Epithelial cell of esophagus (primary cell): Measurements from ENCODE around the gene SQSTM1.

Experiments
- DNase-seq: peaks from one replicate; pipeline ENCODE4 v3.0.0; 2010; ENCODE audit warnings: low read depth
- H3K4me3 ChIP-seq: 2 replicates; pipeline ENCODE4 v1.5.1; 2011; ENCODE audit warnings: mild to moderate bottlenecking, low read length, control low read depth
- TF ChIP-seq, protein P1 (sequence below): IDR thresholded peaks from 2 replicates; pipeline ENCODE4 v1.5.1; 2011; ENCODE audit warnings: low read depth, mild to moderate bottlenecking, low read length, control low read depth, inconsistent platforms; ENCODE audit not compliant: insufficient read depth; ENCODE audit errors: missing control alignments

The SQSTM1 gene

DNA sequence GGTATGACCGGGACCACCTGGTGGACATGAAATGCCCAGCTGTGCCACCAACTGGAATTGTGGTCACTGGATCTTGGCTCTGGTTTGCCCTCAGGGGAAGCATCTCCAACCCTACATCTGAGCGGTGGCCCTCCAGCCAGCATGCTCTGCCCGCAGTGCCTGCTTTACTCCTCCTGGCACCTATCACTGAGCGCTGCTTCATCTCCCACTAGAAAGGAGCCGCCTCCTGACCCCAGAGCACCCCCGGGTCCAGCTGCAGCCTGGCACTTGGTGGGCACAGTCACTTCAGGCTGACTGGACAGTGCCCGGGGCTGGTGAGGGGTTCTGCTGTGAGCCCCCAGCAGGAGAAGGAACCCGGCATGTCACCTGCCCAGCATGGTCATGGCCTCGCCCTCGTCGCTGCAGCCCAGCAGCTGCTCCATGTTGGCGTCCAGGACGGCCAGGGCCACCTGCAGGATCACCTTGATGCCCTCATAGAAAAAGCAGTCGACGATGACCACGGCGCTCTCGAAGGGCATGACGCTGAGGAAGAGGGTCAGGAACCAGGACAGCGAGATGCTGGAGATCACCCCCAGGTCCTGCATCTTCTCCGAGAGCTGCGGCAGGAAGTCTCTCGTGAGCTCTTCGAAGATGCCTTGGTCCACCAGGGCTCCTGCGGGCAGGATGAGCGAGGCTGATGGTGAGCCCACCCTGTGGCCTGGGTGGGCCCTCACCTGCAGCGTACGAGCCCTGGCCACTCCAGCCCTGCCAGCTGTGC lies 54.0 kb downstream of the SQSTM1 start:
- no peak overlapping the region for H3K4me3 ChIP-seq
- TF ChIP-seq, protein P1, sequence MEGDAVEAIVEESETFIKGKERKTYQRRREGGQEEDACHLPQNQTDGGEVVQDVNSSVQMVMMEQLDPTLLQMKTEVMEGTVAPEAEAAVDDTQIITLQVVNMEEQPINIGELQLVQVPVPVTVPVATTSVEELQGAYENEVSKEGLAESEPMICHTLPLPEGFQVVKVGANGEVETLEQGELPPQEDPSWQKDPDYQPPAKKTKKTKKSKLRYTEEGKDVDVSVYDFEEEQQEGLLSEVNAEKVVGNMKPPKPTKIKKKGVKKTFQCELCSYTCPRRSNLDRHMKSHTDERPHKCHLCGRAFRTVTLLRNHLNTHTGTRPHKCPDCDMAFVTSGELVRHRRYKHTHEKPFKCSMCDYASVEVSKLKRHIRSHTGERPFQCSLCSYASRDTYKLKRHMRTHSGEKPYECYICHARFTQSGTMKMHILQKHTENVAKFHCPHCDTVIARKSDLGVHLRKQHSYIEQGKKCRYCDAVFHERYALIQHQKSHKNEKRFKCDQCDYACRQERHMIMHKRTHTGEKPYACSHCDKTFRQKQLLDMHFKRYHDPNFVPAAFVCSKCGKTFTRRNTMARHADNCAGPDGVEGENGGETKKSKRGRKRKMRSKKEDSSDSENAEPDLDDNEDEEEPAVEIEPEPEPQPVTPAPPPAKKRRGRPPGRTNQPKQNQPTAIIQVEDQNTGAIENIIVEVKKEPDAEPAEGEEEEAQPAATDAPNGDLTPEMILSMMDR: no peak
- no peak for DNase-seq

DNA sequence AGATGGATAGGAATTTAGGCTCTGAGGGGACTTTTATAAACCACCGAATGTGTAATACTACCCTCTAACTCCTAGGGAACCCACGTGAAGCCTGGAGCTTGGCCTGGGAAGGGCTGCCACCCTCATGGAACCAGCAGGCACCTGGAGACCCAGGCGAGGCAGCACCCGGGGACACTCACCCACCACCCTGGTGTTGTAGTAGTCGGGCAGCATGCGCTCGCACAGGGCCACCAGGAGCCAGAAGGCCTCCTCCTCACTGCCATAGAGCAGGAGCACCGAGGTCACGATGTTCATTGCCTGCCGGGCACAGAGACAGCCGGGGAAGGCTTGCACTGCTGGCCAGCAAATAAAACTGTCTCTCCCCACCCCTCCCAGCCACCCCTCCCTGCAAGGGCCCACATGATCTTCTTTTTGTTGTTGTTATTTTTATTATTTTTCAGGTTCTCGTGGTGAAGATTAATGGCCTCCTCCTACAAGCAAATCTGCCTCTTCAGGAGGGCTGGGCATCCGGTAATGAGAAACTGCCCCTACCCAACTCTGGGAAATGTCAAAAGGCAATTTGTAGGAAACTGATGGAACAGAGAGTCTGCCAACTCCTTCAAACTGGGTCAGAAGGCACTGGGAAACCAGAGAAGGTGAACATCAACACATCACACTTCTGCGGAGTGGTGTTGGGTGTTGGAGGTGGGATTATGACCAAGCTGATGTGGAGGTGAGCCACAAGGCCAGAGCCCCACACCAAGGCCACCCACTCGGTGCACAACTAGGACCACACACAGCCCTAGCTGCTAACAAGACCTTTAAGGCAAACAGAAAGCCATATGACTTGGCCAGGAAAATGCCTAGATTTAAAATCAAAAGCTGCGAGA lies 55.3 kb downstream of the SQSTM1 start:
- DNase-seq: no peak
- TF ChIP-seq, protein P1: no peak
- H3K4me3 ChIP-seq: no peak overlapping the region

DNA sequence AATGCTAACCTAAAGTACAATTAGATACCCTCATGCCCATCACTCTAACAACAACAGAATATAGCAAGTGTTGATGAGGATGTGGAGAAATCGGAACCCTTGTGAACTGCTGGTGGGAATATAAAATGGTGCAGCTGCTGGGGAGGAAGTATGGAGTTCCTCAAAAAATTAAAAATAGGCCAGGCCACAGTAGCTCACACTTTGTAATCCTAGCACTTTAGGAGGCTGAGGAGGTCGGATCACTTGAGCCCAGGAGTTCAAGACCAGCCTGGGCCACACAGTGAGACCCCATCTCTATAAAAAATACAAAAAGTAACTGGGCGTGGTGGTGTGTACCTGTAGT lies 55.9 kb downstream of the SQSTM1 start:
- DNase-seq: no peak
- no peak overlapping the region for H3K4me3 ChIP-seq
- TF ChIP-seq, protein P1: no peak

DNA sequence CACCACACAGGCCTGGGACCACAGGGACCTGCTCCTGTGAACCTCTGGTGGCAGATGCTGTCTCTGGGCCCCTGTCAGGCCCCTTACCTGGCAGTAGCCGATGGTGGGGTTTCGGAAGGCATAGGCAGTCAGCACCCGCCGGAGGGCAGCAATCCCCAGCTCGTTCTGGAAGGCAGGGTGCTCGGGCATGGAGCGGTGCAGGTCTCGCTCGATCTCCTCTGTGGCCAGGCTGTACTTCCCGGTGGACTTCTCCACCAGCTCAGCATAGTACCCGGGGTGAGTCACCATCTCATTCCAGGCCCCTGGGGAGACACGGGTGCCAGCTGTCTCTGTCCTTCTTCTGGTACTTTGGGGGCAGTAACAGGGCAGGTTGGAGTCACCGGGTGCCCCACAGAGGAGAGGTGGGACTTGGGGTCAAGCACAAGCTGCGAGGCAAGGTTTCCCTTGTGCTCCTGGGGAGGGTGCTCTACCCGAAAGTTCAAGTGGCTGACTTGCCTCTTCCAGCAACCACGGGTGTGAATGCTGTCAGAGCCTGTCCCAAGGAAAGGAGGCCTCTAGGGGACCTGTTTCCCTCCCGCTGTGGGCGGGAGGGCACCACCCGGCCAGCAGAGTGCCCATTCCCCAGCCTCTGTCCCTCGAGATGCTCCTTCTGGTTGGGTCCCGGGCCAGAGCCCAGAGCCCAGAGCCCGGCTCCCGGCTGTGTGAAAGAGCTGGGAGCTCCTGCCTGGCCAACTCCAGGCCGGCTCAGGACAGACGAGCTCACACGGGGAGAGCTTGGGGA lies 57.7 kb downstream of the SQSTM1 start:
- no peak for DNase-seq
- H3K4me3 ChIP-seq: no peak overlapping the region
- TF ChIP-seq, protein P1: no peak

DNA sequence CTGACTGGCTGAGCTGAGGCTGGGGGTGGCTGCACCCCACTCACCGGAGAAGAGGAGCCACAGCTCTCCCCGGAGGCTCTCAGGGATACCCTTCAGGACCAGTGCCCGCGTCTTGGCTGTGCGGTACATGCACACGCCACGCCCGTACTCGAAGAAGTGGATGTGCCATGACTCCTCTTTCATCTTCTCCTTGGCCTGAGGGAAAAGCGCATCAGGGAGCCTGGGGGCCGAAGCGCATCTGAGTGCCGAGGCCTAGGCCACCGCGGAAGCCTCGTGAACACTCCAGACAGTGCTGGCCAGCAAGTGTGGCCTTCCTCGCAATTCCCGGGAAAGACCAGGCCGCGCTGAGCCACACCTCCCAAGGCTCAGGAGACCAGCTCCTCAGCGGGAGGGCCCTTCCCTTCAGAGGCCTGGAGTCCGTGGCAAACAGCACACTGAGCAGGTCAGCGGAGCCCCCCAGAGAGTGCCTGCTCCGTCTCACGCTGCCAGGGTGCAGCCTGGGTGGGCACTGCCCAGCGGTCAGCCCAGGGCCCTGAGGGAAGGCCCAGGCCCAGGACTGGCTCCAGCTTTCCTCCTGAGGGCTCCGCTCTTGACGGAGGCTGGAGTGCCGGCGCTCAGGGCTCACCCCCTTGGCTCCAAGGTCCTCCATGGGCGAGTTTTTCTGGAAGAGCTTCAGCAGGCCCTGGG lies 58.4 kb downstream of the SQSTM1 start:
- TF ChIP-seq, protein P1: no peak
- H3K4me3 ChIP-seq: no peak overlapping the region

DNA sequence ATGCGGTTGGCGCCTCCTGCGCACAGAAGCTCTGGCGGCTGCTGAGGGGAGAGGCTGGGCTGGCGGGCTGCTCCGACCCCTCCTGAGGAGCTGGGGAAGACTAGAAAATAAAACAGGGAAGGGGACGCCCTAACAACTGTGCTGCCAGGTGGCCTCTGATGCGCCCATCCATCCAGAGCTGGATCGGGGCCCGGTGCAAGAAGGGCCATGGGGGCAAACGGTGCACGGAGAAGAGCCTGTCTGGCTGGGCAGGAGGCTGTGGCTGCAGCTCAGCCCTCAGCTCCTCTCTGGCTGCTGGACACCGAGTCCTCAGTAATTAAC lies 58.9 kb downstream of the SQSTM1 start:
- TF ChIP-seq, protein P1: no peak
- no peak for DNase-seq
- no peak overlapping the region for H3K4me3 ChIP-seq

More for the DNA sequence above, 58.4 kb downstream of the SQSTM1 start:
- no peak for DNase-seq
